Renal cortical epithelial cell (primary cell): ENCODE results near the gene RASSF4. TPM values are rescaled to one million over a fixed set of nuclear protein-coding genes. Genes with fewer than 3 reads are reported as not detected.
A peak's percentile ranks its signal among the peaks of the same experiment; 100 is the strongest.

Experiments
- DNase-seq: peaks from one replicate; pipeline ENCODE4 v3.0.0-alpha.2; 2011; ENCODE audit warnings: low read depth
- total RNA-seq: library from RNA; depleted of rRNA; stranded (reverse); fragments of >200 nt; gene quantifications from 2 replicates; pipeline ENCODE4 v1.2.3, GENCODE V29; 2014

RASSF4 gene
- total RNA-seq, 1 donor from 2014 or later: 79.1 TPM

DNA sequence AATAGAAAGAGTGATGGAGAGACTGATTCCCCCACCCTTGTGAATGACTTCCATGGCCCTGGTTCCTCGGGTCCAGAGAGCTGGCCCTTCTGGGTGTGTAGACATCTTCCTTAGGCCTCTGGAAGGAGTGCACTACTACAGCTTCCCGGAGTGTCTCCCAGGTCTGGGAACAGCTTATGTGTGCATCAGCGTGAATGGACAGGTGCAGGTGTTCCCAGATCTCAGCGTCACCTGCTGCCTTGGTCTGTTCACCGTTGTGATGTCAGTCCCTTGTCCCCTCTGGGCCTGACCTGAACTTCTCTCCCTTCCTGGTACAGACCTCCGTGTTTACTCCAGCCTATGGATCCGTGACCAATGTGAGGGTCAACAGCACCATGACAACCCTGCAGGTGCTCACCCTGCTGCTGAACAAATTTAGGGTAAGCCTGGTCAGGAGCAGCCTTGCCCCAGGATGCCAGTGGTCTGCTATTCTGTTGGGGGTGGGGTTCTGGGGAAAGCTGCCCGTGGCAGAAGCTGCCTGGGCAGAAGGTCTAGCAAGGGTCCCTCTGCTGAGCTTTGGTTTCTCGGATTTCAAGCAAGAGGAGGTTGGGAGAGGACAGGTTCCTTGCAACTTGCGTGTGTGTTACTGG is 29.5 kb downstream of the RASSF4 start:
- no peak for DNase-seq

DNA sequence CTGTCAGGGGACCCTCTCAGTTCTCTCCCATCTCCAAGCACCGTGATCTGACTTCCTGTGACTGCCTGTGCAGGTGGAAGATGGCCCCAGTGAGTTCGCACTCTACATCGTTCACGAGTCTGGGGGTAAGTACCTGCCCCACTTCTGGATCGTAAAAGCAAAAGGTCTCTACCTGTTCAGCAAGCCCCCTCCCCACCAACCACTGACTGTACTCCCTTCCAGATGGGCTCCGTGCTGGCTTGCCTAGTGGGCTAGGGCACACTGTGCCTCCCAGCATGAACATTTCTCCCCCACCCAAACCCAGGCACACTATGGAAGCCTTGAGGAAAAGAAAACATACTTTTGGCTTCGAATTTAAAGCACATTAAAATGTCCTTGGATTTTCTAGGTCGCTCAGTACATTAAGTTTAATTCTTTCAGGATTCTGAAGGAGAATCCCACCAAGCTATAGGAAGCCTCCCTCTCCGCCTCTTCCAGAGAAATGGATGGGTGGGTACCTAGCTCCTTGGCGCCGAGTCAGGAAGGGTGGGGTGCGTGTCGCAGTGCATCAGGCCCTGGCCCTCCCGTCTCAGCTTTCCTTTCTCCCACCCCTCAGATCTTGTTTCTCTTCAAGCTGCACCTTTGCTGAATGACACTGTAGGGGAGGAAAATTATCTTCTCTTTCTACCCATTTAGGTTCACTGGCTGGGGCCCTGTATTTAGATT is 30.1 kb downstream of the RASSF4 start:
- no peak for DNase-seq

DNA sequence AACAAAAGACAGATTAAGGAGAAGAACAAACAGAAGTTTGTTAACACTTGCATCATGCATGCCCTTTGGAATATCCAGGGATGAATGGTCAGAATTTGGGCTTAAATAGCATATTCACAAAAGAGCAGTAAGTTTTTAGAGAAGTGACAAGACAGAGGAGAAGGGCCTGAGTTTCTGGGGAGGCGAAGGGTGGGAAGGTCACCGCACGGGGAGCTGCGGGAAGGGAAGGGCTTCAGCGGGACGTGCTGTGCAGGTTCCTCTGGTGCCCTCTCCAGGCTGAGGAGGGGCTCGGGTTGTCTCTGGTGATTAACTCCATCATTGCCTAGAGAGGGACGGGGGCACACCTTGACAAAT is 30.7 kb downstream of the RASSF4 start:
- DNase-seq: no peak

DNA sequence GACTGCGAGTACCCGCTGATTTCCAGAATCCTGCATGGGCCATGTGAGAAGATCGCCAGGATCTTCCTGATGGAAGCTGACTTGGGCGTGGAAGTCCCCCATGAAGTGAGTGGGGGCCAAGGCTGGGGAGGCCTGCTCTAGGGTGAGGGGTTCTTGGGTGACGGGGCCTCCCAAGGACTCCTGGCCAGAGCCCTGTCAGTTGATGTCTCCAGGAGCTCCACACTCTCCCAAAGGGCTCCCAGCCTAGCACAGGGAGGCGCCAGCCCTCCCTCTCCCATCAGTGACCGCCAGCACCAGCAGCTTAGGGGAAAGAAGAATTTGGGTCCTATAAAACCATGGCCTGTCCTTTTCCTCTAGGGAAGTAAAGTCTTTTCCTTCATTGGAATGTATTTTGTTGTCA is 31.4 kb downstream of the RASSF4 start:
- no peak for DNase-seq

DNA sequence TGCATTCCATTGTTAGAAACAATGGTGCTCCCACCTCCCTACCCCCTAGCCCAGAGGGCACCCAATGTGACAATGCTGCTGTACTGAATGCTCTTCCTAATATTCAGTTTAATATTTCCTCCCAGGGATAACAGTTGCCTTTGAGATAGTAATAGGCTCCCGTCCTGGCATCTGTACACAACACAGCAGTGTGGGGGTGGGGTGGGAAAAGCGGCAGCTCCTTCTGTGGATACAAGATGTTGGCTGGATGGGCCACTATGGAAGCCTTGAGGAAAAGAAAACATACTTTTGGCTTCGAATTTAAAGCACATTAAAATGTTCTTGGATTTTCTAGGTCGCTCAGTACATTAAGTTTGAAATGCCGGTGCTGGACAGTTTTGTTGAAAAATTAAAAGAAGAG is 32.0 kb downstream of the RASSF4 start:
- DNase-seq: no peak

DNA sequence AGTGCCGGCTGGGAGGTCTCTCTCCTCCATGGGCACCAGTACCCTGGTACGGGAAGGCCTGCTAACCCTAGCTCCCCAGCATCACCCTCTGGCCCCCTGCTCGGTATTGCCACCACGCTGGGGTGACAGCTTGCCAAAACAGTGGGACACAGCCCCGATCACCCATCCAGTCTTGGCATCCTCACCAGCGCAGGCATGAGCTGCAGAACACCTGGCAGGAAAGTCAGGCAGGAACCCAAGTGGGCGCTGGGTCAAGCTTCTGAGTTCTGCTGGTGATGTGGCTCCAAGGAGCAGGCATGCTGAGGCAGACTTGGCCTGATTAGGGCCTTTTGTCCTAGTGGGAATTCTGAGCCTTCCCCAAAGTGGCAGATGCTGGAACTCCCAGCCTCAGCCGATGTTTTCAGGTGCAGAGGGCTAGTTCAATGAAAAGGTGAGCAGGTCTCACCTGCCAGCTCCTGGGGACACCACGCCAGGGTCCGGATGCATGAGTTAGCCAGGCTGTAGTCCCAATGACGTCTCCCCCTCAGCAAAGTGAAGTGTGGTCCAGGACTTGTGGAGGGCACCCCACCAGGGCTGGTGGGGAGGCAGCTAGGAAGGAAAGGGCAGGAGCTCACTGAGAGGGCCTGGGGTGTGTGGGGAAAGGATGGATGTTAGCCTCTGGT is 32.6 kb downstream of the RASSF4 start:
- DNase-seq: no peak

DNA sequence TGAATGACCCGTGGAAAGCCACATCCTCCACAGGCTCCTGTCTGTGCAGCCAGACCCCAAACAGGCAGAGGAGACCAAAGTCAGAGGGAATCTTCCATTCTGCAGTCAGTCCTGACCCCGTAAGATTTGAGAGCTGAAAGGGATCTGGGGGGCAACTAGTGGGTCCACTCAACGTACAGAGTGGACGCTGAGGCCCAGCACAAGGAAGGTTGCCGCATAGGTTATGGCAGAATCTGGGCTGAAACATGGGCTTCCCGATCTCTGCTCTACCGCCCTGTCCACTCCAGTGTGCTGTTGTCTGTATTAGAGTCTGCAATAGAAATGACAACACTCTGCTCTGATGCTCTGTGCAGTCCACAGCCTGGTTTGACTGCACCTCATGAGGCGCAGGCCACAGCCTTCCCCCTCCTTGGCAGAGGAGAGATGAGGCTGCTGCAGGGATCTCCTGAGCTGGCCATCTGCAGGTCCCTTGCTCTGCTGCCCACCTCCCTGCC is 33.2 kb downstream of the RASSF4 start:
- no peak for DNase-seq

DNA sequence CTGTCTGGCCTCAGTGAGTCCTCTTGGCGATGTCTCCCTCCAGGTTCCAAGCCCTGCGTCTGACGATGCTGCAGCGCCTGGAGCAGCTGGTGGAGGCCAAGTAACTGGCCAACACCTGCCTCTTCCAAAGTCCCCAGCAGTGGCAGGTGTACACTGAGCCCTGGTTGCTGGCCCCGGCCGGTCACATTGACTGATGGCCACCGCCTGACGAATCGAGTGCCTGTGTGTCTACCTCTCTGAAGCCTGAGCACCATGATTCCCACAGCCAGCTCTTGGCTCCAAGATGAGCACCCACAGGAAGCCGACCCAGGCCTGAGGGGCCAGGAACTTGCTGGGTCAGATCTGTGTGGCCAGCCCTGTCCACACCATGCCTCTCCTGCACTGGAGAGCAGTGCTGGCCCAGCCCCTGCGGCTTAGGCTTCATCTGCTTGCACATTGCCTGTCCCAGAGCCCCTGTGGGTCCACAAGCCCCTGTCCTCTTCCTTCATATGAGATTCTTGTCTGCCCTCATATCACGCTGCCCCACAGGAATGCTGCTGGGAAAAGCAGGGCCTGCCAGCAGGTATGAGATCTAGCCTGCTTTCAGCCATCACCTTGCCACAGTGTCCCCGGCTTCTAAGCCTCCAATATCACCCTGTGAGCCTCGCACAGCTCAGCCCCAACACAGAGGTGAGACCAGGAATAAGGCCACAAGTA is 33.8 kb downstream of the RASSF4 start:
- DNase-seq: no peak

DNA sequence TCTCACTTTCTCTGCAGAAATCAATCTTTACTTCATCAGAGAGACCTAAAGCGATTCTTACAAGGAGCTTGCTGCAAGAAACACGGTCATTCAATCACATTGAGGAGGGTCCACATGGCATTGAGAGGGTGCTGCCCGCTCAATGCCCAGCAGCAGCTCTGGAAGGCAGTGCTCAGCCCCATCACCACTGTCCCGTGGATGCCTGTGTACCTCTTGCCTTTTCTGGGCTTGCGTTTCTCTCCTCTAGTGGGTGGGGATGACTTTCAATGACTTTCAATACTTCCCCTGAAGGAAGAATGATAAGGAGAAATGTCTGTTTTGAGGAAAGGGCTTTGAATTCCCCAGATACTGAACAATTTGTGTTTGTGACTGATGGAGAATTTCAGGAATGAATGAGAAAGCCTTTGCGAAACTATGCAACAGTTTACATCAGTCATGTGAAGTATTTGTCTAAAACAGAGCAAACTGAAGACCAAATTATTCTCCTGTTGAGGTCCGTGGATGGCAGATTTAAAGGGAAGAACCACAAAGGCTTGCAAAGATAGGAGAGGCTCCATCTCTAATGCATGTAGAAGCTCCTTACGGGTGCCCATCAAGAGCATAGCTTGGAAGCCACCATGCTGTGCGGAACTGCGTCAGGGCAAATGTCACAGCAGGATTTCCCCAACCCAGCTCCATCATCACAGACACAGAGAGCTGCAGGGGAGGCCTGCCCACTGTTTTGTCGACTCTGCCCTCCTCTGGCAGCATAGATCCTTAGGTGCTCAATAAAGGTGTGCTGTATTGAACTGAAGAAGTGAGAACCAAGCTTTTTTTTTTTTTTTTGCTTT is 34.5 kb downstream of the RASSF4 start:
- DNase-seq: no peak

DNA sequence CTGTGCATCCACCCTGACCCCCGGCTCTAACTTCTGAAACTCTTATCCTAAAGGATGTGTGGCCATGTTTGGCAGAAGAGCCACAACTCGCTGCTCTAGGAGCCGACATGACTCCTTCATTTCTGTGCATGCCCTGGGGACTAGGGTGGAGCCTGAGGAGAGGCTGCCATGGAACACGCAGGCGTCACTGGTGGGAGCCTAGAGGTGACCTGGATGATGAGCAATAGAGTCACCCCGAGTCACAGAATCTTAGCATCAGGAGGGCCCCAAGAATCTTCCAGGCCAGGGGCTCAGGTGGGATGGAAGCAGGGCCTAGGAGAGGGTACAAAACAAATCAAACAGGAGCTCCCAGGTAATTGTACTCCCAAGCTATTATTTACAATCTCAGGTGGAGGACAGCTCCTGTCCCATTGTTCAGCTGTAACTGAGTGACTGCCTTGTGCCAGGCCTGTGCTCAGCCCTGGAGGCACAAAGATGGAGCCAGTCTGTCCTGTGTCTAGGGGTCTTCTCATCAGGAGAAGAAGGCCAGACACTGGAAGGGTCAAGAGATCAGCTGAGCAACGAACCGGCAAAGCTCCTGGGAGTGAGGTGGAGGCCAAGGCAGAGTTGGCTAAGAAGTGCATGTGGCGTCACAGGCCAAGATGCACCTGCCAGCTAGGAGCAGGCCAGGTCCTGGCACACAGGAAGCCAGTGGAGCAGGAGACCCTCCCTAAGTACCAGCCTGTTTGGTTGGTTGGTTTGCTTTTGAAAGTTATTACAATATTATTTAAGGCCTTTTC is 35.3 kb downstream of the RASSF4 start:
- no peak for DNase-seq

DNA sequence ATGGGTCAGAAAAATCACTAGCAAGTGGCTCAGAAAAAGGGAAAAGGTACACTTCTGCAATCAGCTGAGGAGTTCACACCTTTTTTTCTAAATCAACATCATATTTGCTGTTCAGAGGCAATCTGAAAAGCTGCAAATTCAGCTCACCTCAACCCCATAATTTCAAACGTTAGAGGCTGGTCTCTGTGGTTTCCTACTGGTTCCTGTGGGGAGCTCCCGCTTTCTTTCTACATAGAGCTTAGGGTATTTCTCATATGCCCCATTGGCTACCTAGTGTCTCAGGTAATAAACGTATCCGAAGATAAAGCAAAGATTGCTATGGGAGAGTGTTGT is 35.9 kb downstream of the RASSF4 start:
- no peak for DNase-seq

DNA sequence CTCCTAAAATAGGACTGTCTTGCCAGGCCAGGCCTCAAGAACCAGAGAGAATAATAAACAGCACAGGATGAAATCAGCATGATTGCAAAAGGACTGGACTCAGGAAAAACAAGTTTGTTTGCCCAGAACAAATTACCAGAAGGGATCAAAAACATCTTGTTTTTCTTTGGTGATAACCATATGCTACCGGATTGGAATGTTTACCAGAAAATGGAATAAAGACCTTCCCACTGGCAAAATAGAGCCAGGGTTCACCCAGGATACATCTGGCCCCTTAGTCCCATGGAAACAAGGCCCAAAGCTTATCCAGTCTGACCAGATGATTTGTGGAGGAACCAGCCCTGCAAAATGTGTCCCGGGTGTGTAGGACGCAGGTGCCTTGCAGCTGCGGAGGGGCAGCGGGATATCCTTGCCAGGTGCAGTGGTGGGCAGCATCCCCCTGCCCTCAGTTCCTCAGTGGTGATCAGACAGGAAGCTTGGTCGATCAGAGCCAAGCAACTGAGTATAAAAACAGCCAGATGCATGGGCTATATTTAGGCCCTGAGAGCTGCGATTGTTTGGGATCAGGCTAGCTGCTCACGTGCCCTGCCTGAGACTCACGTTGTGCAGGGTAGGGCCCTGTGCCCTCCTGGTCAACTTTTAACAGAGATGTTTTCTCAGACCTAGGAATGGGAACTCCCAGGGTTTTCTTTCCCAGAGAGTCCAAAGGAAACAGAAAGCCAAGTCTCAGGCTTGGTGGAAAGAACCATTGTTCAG is 36.5 kb downstream of the RASSF4 start:
- DNase-seq: peak; percentile 85

DNA sequence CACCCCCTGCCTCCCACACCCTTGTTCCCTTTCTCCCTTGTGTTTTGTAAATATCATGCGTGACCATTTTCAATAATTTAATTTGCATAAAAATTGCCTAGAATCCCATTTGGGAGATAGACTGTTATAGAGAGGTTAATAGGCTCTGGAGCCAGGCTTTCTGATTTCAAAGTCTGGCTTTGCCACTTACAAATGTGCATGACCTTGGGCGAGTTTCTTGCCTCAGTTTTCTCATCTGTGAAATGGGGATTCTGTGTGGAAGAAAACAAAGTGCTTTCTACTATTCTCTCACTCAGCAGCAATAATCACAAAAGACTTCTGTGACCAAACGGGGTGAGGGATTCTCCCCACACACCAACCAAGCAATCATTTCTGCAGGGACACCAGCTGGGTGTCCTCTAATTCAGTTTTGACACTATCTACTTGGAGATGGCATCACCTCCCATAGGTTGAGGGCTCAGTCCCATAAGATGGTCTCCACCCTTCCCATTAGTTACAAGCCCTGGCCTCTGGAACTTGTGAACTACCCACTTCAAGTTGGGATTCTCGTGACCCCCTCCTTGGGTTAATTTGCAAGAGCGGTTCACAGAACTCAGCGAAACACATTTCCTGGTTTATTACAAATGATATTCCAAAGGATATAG is 37.6 kb downstream of the RASSF4 start:
- no peak for DNase-seq

DNA sequence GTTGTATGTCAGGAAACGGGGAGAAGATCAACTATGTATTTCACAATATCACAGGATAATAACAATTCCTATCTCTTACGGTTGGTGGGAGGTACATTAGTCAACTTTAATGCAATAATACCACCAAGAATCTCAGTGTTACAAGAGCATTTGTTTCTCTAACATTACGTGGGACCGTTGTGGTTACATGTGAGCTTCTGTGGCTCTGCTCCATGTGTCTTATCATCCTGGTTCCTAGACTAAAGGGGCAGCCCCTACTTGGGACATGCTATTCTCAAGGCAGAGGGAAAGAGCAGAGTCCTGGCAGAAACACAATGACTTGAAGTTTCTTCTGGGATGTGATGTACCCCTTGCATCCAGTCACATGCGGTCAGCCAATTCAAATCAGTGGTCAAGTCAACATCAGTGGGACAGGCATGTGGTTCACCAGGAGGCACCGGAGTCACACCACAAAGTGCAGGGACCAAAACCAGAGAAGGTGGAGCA is 38.6 kb downstream of the RASSF4 start:
- peak; percentile 85 for DNase-seq

DNA sequence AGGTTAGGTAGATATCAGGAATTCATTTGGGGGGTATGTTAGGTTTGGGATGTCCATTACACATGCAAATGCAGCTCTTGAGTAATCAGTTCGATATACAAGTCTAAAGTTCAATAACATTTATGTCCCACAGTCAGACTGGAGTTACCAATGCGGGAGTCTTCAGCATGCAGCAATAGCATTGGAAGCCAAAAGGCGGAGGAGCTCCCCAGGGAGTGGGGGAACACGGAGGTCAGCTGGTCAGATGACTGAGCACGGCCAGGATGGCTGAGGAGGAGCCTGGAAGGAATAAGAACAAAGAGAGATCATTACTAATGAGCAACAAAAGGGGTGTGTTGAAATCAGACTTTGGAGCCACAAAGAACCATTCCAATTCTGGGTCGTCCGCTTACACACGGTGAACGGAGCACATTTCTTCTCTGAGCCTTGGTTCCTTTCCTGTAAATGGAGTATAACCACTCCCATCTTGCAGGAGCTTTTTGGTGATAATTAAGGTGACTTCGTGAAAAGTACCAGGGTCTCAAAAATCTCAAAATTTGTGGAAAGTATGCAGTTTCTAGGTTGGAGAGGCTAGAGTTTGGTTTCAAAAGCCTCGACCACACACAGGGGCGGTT is 40.6 kb downstream of the RASSF4 start:
- peak; percentile 80 for DNase-seq

DNA sequence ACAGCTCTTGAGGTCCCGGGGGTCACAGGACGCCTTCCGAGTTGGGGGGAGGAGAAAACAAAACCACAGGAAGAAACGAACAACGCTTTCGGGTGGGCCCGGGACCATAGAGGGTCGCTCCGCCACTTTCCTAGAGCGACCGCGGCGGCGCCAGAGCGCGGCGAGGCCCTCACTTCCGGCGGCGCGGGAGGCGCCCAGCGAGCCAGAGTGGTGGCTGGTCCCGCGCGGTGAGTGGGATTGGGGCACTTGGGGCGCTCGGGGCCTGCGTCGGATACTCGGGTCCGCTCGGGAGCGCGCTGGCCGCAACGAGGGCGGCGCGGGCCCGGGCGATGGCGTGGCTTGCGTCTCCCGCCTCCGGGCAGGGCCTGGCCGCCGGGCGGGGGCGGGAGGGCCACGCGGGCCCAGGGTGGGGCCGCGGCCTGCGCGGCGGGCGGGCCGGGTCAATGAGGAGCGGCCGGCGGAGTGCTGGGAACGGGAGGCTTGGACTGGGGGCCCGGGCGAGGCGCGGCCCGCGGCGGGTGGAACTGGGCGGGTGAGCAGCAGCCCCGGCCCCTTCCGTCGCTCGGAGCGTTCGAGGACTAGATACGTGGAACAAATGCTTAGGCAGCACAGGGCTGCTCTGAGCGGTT is 41.3 kb downstream of the RASSF4 start, which contains the start of gene ZNF22:
TSS of gene ZNF22 (plus strand) at position 172 of the 629 bp plus-strand sequence. CDS start 2,446 bp downstream, outside the sequence.
- DNase-seq: no peak

DNA sequence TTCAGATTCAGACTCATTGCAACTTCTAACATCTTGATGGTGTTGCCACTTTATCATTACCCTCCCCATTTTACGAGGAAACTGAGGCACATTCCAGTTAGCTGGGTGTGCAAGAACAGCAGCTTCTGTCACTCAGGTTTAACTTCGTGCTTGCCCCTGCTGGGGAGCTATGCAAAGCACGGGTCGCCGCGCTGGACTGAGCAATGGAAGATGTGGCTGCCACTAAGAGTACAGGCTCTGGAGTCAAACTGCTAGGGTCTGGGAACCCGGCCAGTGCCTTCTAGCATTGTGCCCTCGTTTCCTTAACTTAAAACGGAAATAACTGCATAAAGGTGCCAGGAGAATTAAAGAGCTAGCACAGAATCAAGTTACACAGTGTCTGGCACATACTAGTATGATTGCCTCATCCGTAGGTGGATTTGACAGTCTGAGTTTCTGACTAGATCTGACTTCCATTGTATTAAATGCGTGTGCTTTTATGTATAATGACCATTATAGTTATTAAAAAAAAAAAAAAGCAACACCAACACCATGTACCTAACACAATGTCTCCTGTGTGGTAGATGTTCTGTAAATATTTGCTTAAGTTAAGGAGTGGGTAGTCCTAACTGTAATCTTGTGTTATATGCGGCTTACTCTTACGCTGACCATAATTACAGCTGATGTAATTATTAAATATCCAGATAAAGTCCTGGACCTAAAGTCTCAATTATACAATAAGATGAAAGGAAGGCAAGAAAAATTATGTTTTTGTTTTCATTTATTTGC is 42.0 kb downstream of the RASSF4 start:
- peak; percentile 93 for DNase-seq
